ENCODE results near the gene GRIFIN.

GRIFIN gene

GRCh38 chr7:2512179-2512661, 36.0 kb upstream of the GRIFIN start:
- 88% methylated on average over 8 to 9 of the region's 12 CpGs for WGBS, 2 experiments (ENCODE audit: insufficient coverage in 2 of 2)
- Histone ChIP-seq H3K4me3 (ENCODE audit: extremely low read depth, insufficient read depth, low read length, poor library complexity, severe bottlenecking) (no peak overlapping the region), H3K36me3 (ENCODE audit: control insufficient read depth, insufficient read depth, low read length) (no peaks in the 10 kb centered on the region), H3K9me3 (ENCODE audit: control insufficient read depth, low read length) (no peaks in the 10 kb centered on the region), H3K27ac (ENCODE audit: low read depth, low read length, severe bottlenecking) (no peak overlapping the region), H3K4me1 (ENCODE audit: control insufficient read depth, insufficient read depth, low read length, poor library complexity, severe bottlenecking) (peaks cover 43% of the 10 kb centered on the region)

GRCh38 chr7:2511769-2512168, 35.6 kb upstream of the GRIFIN start:
- 81 to 84% methylated on average over 14 to 18 of the region's 18 CpGs for WGBS, 2 experiments (ENCODE audit: insufficient coverage in 2 of 2)
- Histone ChIP-seq H3K4me3 (ENCODE audit: extremely low read depth, insufficient read depth, low read length, poor library complexity, severe bottlenecking) (no peak overlapping the region), H3K36me3 (ENCODE audit: control insufficient read depth, insufficient read depth, low read length) (no peaks in the 10 kb centered on the region), H3K4me1 (ENCODE audit: control insufficient read depth, insufficient read depth, low read length, poor library complexity, severe bottlenecking) (peaks cover 39% of the 10 kb centered on the region), H3K27ac (ENCODE audit: low read depth, low read length, severe bottlenecking) (no peak overlapping the region), H3K9me3 (ENCODE audit: control insufficient read depth, low read length) (no peaks in the 10 kb centered on the region)

- H3K4me1 ChIP-seq (ENCODE audit: control insufficient read depth, insufficient read depth, low read length, poor library complexity, severe bottlenecking), result peaks cover 33% of the 10 kb centered on the region
- no peak overlapping the region for H3K27ac ChIP-seq (ENCODE audit: low read depth, low read length, severe bottlenecking)
- no peak overlapping the region for H3K4me3 ChIP-seq (ENCODE audit: extremely low read depth, insufficient read depth, low read length, poor library complexity, severe bottlenecking)
- no peaks in the 10 kb centered on the region for H3K36me3 ChIP-seq (ENCODE audit: control insufficient read depth, insufficient read depth, low read length)
- H3K9me3 ChIP-seq (ENCODE audit: control insufficient read depth, low read length), result no peaks in the 10 kb centered on the region
- 74 to 83% methylated on average over 14 to 19 of the region's 27 CpGs for WGBS, 2 experiments (ENCODE audit: insufficient coverage in 2 of 2)
These were observed 34.9 kb upstream of the GRIFIN start for GRCh38 chr7:2510909-2511768.

- Histone ChIP-seq H3K9me3 (ENCODE audit: control insufficient read depth, low read length) (no peaks in the 10 kb centered on the region), H3K27ac (ENCODE audit: low read depth, low read length, severe bottlenecking) (no peak overlapping the region), H3K4me1 (ENCODE audit: control insufficient read depth, insufficient read depth, low read length, poor library complexity, severe bottlenecking) (peaks cover 31% of the 10 kb centered on the region), H3K36me3 (ENCODE audit: control insufficient read depth, insufficient read depth, low read length) (no peaks in the 10 kb centered on the region), H3K4me3 (ENCODE audit: extremely low read depth, insufficient read depth, low read length, poor library complexity, severe bottlenecking) (no peak overlapping the region)
- 97% methylated on average over 11 to 13 of the region's 13 CpGs for WGBS, 2 experiments (ENCODE audit: insufficient coverage in 2 of 2)
These were observed 34.1 kb upstream of the GRIFIN start for GRCh38 chr7:2510130-2510776.

- 81 to 83% methylated on average over 18 to 22 of the region's 23 CpGs for WGBS, 2 experiments (ENCODE audit: insufficient coverage in 2 of 2)
- H3K27ac ChIP-seq (ENCODE audit: low read depth, low read length, severe bottlenecking), result no peak overlapping the region
These were observed 33.2 kb upstream of the GRIFIN start for GRCh38 chr7:2509298-2509906.

GRCh38 chr7:2508327-2509215, 32.4 kb upstream of the GRIFIN start:
- H3K9me3 ChIP-seq (ENCODE audit: control insufficient read depth, low read length), result no peaks in the 10 kb centered on the region
- peaks cover 31% of the 10 kb centered on the region for H3K4me1 ChIP-seq (ENCODE audit: control insufficient read depth, insufficient read depth, low read length, poor library complexity, severe bottlenecking)
- peak overlapping the region; percentile 49 for H3K27ac ChIP-seq (ENCODE audit: low read depth, low read length, severe bottlenecking)
- H3K36me3 ChIP-seq (ENCODE audit: control insufficient read depth, insufficient read depth, low read length), result no peaks in the 10 kb centered on the region
- no peak overlapping the region for H3K4me3 ChIP-seq (ENCODE audit: extremely low read depth, insufficient read depth, low read length, poor library complexity, severe bottlenecking)
- 86 to 87% methylated on average over 42 to 43 of the region's 43 CpGs for WGBS, 2 experiments (ENCODE audit: insufficient coverage in 2 of 2)

More at GRCh38 chr7:2509298-2509906, 33.2 kb upstream of the GRIFIN start:
- Histone ChIP-seq H3K9me3 (ENCODE audit: control insufficient read depth, low read length) (no peaks in the 10 kb centered on the region), H3K4me3 (ENCODE audit: extremely low read depth, insufficient read depth, low read length, poor library complexity, severe bottlenecking) (no peak overlapping the region), H3K4me1 (ENCODE audit: control insufficient read depth, insufficient read depth, low read length, poor library complexity, severe bottlenecking) (peaks cover 31% of the 10 kb centered on the region), H3K36me3 (ENCODE audit: control insufficient read depth, insufficient read depth, low read length) (no peaks in the 10 kb centered on the region)

- WGBS, 2 experiments (ENCODE audit: insufficient coverage in 2 of 2), result 99 to 100% methylated on average over 4 to 5 of the region's 6 CpGs
- peaks cover 31% of the 10 kb centered on the region for H3K4me1 ChIP-seq (ENCODE audit: control insufficient read depth, insufficient read depth, low read length, poor library complexity, severe bottlenecking)
- no peak overlapping the region for H3K27ac ChIP-seq (ENCODE audit: low read depth, low read length, severe bottlenecking)
These were observed 31.7 kb upstream of the GRIFIN start for GRCh38 chr7:2507917-2508306.

GRCh38 chr7:2507208-2507916, 31.2 kb upstream of the GRIFIN start:
- Histone ChIP-seq H3K36me3 (ENCODE audit: control insufficient read depth, insufficient read depth, low read length) (no peaks in the 10 kb centered on the region), H3K4me3 (ENCODE audit: extremely low read depth, insufficient read depth, low read length, poor library complexity, severe bottlenecking) (no peak overlapping the region), H3K9me3 (ENCODE audit: control insufficient read depth, low read length) (no peaks in the 10 kb centered on the region), H3K4me1 (ENCODE audit: control insufficient read depth, insufficient read depth, low read length, poor library complexity, severe bottlenecking) (peaks cover 31% of the 10 kb centered on the region), H3K27ac (ENCODE audit: low read depth, low read length, severe bottlenecking) (no peak overlapping the region)
- 86 to 88% methylated on average over 24 to 25 of the region's 26 CpGs for WGBS, 2 experiments (ENCODE audit: insufficient coverage in 2 of 2)

More at GRCh38 chr7:2507917-2508306, 31.7 kb upstream of the GRIFIN start:
- Histone ChIP-seq H3K9me3 (ENCODE audit: control insufficient read depth, low read length) (no peaks in the 10 kb centered on the region), H3K4me3 (ENCODE audit: extremely low read depth, insufficient read depth, low read length, poor library complexity, severe bottlenecking) (no peak overlapping the region), H3K36me3 (ENCODE audit: control insufficient read depth, insufficient read depth, low read length) (no peaks in the 10 kb centered on the region)

GRCh38 chr7:2505401-2505800, 29.2 kb upstream of the GRIFIN start:
- H3K27ac ChIP-seq (ENCODE audit: low read depth, low read length, severe bottlenecking), result no peak overlapping the region
- H3K9me3 ChIP-seq (ENCODE audit: control insufficient read depth, low read length), result no peaks in the 10 kb centered on the region
- no peak overlapping the region for H3K4me3 ChIP-seq (ENCODE audit: extremely low read depth, insufficient read depth, low read length, poor library complexity, severe bottlenecking)
- no peaks in the 10 kb centered on the region for H3K36me3 ChIP-seq (ENCODE audit: control insufficient read depth, insufficient read depth, low read length)
- H3K4me1 ChIP-seq (ENCODE audit: control insufficient read depth, insufficient read depth, low read length, poor library complexity, severe bottlenecking), result peaks cover 16% of the 10 kb centered on the region
- 93 to 97% methylated on average over 13 of the region's 14 CpGs for WGBS, 2 experiments (ENCODE audit: insufficient coverage in 2 of 2)

Data from mesodermal cell (in vitro differentiated cells).